Activated T-helper 1 cell treated with anti-CD3 and anti-CD28 coated beads, Interleukin-12 subunit alpha, Interleukin-12 subunit beta, Interleukin-2, Interleukin-4 antibody, amounts not matched to agents 30 ng/mL and 10 ng/mL and 1 ng/mL, durations not matched to agents 14 hours and 24 hours and 36 hours (primary cell): ENCODE data around the gene ARMC3. TPM values are rescaled to one million over a fixed set of nuclear protein-coding genes. Genes with fewer than 3 reads are reported as not detected.
"Not testable (repeated sequence)": the region's sequence is repeated elsewhere in the genome, so short reads cannot be mapped to it uniquely, and the experiment has no call there.

ENCODE experiments used
- DNase-seq: peaks from one replicate; pipeline ENCODE4 v3.0.0; 2021; ENCODE audit warnings: low spot score
- H3K27ac Mint-ChIP-seq: one replicate; pipeline ENCODE4 v1.8.0; 2021; ENCODE audit warnings: mild to moderate bottlenecking, mixed read lengths
- H3K27me3 Mint-ChIP-seq: one replicate; pipeline ENCODE4 v1.8.0; 2022; ENCODE audit warnings: mild to moderate bottlenecking, moderate library complexity, mixed read lengths; ENCODE audit not compliant: insufficient read depth
- H3K36me3 Mint-ChIP-seq: one replicate; pipeline ENCODE4 v1.8.0; 2021; ENCODE audit warnings: low read depth, mixed read lengths
- H3K4me1 Mint-ChIP-seq: one replicate; pipeline ENCODE4 v1.8.0; 2021; ENCODE audit warnings: low read depth, mixed read lengths
- H3K4me3 Mint-ChIP-seq: one replicate; pipeline ENCODE4 v1.8.0; 2021; ENCODE audit warnings: mild to moderate bottlenecking, moderate library complexity, mixed read lengths
- H3K9me3 Mint-ChIP-seq: one replicate; pipeline ENCODE4 v1.8.0; 2021; ENCODE audit warnings: mixed read lengths
- intact Hi-C: fragments of 100-400 bp; cut with micrococcal nuclease; formaldehyde crosslinking; loops from one replicate; pipeline ENCODE4 v1.15.1; 2024
- total RNA-seq: library from RNA; stranded (reverse); gene quantifications from 2 replicates; pipeline ENCODE4 v1.2.3, GENCODE V29; 2022

The ARMC3 gene
- total RNA-seq, 1 donor from 2014 or later, result not detected

DNA sequence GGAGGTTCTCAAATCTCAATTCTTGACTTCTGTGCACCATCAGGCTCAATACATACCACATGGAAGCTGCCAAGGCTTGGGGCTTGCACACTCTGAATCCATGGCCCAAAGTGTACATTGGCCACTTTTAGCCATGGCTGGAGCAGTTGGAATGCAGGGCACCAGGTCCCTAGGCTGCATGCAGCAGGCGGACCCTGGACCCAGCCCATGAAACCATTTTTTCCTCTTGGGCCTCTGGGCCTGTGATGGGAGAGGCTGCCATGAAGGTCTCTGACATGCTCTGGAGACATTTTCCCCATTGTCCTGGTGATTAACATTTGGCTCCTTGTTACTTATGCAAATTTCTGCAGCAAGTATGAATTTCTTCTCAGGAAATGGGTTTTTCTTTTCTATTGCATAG lies 19.0 kb upstream of the ARMC3 start:
- H3K36me3 Mint-ChIP-seq, result peaks cover 2% of the 10 kb centered on the region
- intact Hi-C loops, result no loop called here
- peaks cover 27% of the 10 kb centered on the region for H3K9me3 Mint-ChIP-seq
- no peak for DNase-seq
- no peaks in the 10 kb centered on the region for H3K4me1 Mint-ChIP-seq
- no peaks in the 10 kb centered on the region for H3K27me3 Mint-ChIP-seq
- H3K27ac Mint-ChIP-seq, result no peak overlapping the region
- no peak overlapping the region for H3K4me3 Mint-ChIP-seq

DNA sequence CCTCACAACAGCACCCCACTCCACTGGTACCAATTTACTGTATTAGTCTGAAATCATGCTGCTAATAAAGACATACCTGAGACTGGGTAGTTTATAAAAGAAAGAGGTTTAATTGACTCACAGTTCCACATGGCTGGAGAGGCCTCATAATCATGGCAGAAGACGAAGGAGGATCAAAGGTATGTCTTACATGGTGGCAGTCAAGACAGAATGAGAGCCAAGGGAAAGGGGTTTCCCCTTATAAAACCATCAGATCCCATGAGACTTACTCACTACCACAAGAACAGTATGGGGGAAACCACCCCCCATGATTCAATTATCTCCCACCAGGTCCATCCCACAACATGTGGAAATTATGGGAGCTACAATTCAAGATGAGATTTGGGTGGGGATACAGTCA lies 18.2 kb upstream of the ARMC3 start:
- H3K4me1 Mint-ChIP-seq, H3K36me3 Mint-ChIP-seq, DNase-seq, intact Hi-C loops, H3K4me3 Mint-ChIP-seq, H3K27me3 Mint-ChIP-seq, H3K27ac Mint-ChIP-seq: not testable (repeated sequence)
- H3K9me3 Mint-ChIP-seq, result peaks cover 27% of the 10 kb centered on the region

DNA sequence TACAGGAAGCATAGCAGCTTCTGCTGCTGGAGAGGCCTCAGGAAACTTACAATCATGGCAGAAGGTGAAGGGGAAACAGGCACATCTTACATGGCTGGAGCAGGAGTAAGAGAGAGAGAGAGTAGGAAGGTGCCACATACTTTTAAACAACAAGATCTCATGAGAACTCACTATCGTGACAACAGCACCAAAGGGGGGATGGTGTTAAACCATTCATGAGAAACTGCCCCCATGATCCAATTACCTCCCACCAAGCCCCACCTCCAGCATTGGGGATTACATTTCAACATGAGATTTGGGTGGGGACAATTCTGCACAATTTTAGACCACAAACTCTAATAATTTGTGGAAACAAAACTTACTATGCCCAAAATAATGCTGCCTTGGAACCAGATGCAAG lies 16.8 kb upstream of the ARMC3 start:
- H3K4me3 Mint-ChIP-seq, result no peak overlapping the region
- intact Hi-C loops, result no loop called here
- peaks cover 2% of the 10 kb centered on the region for H3K36me3 Mint-ChIP-seq
- H3K4me1 Mint-ChIP-seq, result no peaks in the 10 kb centered on the region
- H3K27ac Mint-ChIP-seq, result no peak overlapping the region
- no peaks in the 10 kb centered on the region for H3K27me3 Mint-ChIP-seq
- H3K9me3 Mint-ChIP-seq, result peaks cover 27% of the 10 kb centered on the region
- no peak for DNase-seq

DNA sequence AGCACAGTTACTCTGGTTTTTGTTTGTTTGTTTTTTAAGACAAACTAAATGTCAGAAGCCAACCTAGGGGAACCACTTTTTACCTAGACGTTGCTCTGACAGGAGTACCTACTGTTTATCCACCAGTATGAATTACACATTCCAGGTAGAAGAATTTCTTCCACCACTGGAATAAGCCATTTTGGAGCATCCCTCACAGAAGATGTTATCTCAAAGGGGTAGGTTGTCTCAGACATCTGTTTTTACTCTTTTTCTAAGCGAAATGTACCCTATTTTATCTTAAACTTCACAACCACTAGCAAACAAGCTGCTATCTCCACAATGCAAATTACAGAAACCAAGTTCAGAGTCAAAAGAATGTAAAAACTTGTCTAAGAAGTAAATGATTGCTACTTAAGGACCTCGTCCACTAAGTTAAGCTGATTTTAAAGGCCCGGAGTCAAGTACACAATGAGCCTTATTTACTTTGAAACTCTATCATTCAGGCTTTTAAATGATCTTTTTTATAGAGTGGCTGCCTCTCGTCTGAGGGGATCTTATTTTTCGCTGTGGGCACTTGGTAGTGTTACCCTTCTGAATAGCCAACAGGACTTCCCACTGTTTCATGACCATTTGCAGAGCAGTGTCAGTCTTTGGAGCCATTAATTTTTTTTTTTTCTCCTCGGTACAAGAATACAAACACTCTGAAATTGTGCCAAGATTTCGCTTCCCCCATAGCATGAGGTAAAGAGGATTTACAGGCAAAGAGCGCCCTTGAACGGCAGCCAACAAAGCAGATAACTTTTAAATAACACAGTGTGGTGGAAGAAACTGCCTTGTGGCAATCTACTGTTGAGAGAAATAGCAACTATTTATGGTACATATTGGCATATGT lies 15.7 kb upstream of the ARMC3 start:
- H3K27me3 Mint-ChIP-seq, result no peaks in the 10 kb centered on the region
- H3K27ac Mint-ChIP-seq, result no peak overlapping the region
- peaks cover 2% of the 10 kb centered on the region for H3K36me3 Mint-ChIP-seq
- intact Hi-C loops, result no loop called here
- peaks cover 27% of the 10 kb centered on the region for H3K9me3 Mint-ChIP-seq
- H3K4me1 Mint-ChIP-seq, result no peaks in the 10 kb centered on the region
- H3K4me3 Mint-ChIP-seq, result no peak overlapping the region
- no peak for DNase-seq

DNA sequence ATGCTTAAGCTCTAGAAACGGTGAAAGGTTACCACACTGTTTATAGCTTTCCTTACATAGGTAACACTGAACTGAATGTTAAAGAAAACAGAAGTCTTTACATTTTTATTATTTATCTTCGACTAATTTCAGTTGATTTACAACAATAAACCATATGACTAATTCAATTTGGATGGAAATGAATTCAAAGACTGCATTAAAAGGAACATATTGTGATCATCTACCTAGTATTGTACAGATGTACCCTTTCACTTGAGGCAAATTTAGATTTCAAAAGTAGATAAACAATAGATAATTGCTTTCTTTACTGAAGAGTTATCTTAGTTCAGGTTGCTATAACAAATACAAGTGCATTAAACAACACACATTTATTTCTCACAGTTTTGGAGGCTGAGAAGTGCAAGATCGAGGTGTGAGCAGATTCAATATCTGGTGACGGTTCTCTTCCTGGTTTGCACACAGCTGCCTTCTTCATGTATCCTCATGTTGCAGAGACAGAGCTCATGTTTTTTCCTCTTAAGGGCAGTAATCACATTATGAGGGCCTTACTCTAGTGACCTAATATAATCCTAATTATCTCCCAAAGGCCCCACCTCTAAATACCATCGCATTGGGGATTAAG lies 15.0 kb upstream of the ARMC3 start:
- Mint-ChIP-seq H3K27ac (no peak overlapping the region), H3K9me3 (peaks cover 22% of the 10 kb centered on the region), H3K27me3 (no peaks in the 10 kb centered on the region), H3K36me3 (no peaks in the 10 kb centered on the region), H3K4me1 (no peaks in the 10 kb centered on the region), H3K4me3 (no peak overlapping the region)
- DNase-seq, result no peak
- intact Hi-C loops, result no loop called here

DNA sequence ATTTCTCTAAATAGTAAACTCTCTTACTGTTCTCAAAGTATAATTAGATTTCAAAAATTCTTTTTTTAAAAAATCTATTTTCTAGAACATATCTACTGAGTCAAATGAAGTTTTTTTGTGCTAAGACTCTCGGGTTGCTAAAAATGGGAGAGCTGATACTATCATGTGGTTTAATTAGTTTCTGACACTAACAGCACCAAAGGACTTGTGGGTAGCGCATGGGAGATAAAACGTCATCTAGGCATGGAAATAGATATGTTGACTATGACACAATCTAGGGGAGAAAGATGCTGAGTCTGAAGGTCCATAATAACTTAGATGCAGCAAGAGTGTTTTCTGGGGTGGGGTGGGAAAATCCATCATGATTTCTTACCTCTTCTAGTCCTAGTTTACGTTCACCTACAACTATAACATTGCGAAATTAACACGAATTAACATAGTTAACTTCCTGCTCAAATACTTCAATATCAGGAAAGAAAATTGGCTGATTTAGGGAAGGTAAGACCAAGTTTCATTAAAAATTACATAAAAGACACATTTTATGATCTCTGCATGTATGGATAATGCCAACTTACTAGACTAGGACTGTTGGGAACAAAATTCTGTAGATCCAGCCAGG lies 14.3 kb upstream of the ARMC3 start:
- DNase-seq, result no peak
- no peak overlapping the region for H3K4me3 Mint-ChIP-seq
- no peaks in the 10 kb centered on the region for H3K4me1 Mint-ChIP-seq
- H3K9me3 Mint-ChIP-seq, result peaks cover 15% of the 10 kb centered on the region
- intact Hi-C loops, result no loop called here
- H3K27me3 Mint-ChIP-seq, result no peaks in the 10 kb centered on the region
- H3K36me3 Mint-ChIP-seq, result no peaks in the 10 kb centered on the region
- H3K27ac Mint-ChIP-seq, result no peak overlapping the region

DNA sequence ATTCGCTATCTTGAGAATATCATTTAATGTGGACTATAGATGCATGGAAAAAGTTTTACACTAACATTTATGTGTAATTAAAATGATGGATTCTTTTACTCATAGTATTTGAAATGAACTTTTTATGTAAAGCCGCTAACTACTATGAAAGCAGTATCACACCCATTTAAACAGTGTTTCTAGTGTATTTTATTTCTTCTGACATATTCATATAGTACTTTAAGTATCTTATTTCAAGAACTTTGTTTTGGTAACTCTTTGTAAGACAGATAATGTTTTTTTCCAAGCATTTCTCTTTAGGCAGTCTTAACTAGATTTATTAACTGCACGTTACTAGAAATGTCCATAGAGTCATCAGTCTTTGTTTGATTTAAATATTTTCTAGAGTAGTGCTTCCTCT lies 12.5 kb upstream of the ARMC3 start:
- H3K4me1 Mint-ChIP-seq, result no peaks in the 10 kb centered on the region
- no peak overlapping the region for H3K4me3 Mint-ChIP-seq
- H3K36me3 Mint-ChIP-seq, result no peaks in the 10 kb centered on the region
- no peak overlapping the region for H3K27ac Mint-ChIP-seq
- H3K27me3 Mint-ChIP-seq, result no peaks in the 10 kb centered on the region
- peaks cover 4% of the 10 kb centered on the region for H3K9me3 Mint-ChIP-seq
- DNase-seq, result no peak
- intact Hi-C loops, result no loop called here

DNA sequence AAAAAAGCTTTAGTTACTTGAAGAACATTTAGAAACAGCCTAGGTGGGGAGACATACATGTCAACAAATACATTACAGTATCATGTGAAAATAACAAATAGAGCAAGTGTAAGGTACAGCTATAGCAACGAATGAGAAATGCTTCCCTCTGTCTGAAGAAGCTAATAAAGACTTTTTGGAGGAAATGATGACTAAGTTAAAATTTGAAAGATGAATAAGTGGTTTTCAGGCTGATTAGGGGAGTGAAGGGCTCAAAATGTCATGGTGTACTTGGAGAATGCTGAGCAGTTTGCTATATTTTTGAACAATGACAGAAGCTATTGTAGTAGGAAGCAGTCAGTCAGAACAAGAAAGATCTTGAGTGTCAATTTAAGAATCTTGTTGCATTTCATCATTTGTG lies 2.8 kb upstream of the ARMC3 start:
- no peaks in the 10 kb centered on the region for H3K4me1 Mint-ChIP-seq
- no peak overlapping the region for H3K27ac Mint-ChIP-seq
- intact Hi-C loops, result no loop called here
- no peak for DNase-seq
- H3K4me3 Mint-ChIP-seq, result no peak overlapping the region
- no peaks in the 10 kb centered on the region for H3K36me3 Mint-ChIP-seq
- no peaks in the 10 kb centered on the region for H3K9me3 Mint-ChIP-seq
- peaks cover 5% of the 10 kb centered on the region for H3K27me3 Mint-ChIP-seq

DNA sequence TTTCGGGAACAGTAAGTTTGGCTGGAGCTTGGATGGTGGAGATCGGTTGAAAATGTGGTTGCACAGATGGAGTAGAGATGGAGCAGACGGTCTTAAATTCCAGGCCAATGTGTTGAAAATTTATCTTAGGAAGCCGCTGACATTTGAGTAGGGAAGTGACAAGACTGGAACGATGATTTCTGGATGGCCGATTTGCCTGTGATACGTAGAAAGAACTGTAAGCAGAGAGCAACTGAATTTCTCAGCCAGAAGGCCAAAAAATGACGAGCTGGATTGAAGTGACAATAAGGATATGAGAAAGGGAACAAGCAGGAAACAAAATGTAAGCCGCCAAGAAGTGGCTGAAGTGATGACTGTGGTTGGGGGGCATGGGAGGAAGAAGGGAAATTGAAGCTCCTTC lies 687 bp upstream of the ARMC3 start:
- H3K9me3 Mint-ChIP-seq, result no peaks in the 10 kb centered on the region
- H3K4me1 Mint-ChIP-seq, result no peaks in the 10 kb centered on the region
- H3K27ac Mint-ChIP-seq, result no peak overlapping the region
- DNase-seq, result no peak
- peaks cover 5% of the 10 kb centered on the region for H3K27me3 Mint-ChIP-seq
- intact Hi-C loops, result no loop called here
- H3K4me3 Mint-ChIP-seq, result no peak overlapping the region
- no peaks in the 10 kb centered on the region for H3K36me3 Mint-ChIP-seq

DNA sequence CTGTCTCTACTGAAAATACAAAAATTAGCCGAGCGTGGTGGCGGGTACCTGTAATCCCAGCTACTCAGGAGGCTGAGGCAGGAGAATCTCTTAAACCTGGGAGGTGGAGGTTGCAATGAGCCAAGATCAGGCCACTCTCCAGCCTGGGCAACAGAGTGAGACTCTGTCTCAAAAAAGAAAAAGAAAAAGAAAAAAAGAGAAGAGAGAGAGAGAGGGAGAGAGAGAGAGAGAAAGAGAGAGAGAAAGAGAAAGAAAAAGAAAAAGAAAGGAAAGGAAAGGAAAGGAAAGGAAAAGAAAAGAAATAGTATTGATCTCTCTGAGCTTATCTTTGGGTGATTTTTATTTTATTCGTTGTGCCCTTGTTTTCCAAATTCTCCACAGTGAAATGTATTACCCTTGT lies 1.2 kb downstream of the ARMC3 start:
- H3K4me3 Mint-ChIP-seq, H3K4me1 Mint-ChIP-seq, H3K36me3 Mint-ChIP-seq, H3K27ac Mint-ChIP-seq, H3K27me3 Mint-ChIP-seq, DNase-seq, H3K9me3 Mint-ChIP-seq, intact Hi-C loops: not testable (repeated sequence)

DNA sequence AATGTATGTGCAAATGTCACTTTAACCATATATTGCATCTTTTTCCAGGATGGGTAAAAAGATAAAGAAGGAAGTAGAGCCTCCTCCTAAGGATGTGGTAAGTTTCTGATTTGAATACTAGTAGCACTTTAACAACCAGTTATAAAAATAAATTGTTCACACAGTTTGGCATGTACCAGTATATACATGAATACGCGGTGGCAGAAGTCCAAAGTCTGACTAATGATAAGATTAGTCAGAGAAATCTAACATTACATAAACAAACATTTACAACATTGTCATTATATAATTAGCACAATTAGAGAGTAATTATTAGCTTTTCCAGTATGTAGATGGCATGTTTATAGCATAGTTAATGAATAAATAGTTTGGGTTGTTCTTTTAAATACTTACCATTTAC lies 4.1 kb downstream of the ARMC3 start:
- Mint-ChIP-seq H3K4me1 (no peaks in the 10 kb centered on the region), H3K9me3 (no peaks in the 10 kb centered on the region), H3K27me3 (no peaks in the 10 kb centered on the region), H3K36me3 (no peaks in the 10 kb centered on the region), H3K27ac (no peak overlapping the region), H3K4me3 (no peak overlapping the region)
- DNase-seq, result no peak
- intact Hi-C loops, result no loop called here

DNA sequence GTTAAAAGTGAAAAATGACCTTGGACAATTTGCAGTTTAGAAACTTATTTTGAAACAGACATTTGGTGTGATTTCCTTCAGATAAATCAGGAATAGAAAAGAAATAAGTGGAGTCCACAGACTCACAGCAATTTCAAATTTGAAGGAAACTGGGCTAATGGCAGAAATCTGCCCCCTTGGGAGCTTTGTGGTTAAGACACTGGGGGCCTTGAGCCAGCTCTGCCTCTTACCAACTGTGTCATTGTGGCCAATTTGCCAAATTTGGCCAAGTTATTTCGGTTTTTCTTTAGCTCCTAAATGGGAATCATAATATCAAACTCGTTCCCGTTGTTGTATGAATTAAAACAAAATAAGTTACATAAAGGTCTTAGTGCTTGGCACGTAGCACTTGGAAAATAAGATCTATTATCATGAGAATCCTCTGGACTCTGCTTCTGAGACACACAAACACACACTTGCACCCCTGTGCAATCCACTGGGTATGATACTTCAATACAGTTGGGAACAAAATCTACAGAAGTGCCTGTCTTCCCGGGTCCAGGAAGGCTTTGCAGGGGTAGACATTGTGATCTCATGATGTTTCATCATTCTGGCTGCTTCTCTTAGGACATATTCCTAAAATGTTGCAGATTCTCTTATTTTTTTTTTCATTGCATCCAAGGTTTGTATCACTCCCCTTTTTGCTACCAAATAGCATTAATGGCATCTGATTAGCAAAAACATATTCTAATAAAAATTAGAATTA lies 4.9 kb downstream of the ARMC3 start:
- Mint-ChIP-seq H3K27ac (no peak overlapping the region), H3K9me3 (no peaks in the 10 kb centered on the region), H3K4me1 (no peaks in the 10 kb centered on the region), H3K36me3 (no peaks in the 10 kb centered on the region), H3K27me3 (no peaks in the 10 kb centered on the region), H3K4me3 (no peak overlapping the region)
- no peak for DNase-seq
- intact Hi-C loops, result no loop called here

DNA sequence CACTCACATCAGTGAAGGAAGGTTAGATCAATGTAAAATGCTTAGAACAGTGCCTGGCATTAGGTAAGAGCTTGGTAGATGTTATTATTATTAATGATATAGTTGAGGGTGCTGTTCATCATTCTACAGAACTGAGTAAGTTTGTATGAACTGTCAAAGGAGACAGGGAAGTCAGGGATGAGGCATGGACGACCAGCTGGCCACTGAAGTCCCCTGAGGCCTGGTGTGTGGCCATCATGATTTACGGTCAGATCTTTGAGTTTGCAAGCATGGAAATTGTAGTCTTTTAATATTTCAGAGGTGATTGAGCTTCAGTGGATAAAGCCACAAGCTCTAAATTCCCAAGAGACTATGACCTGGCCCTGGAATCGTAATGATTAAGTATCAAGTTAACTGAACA lies 6.9 kb downstream of the ARMC3 start:
- peaks cover 3% of the 10 kb centered on the region for H3K27me3 Mint-ChIP-seq
- H3K4me3 Mint-ChIP-seq, result no peak overlapping the region
- no peaks in the 10 kb centered on the region for H3K4me1 Mint-ChIP-seq
- no peaks in the 10 kb centered on the region for H3K36me3 Mint-ChIP-seq
- no peak overlapping the region for H3K27ac Mint-ChIP-seq
- H3K9me3 Mint-ChIP-seq, result no peaks in the 10 kb centered on the region
- intact Hi-C loops, result no loop called here
- DNase-seq, result no peak
